HG03565 (cell line): Measurements from ENCODE around the gene PBX3.
"Not testable (repeated sequence)": the region's sequence is repeated elsewhere in the genome, so short reads cannot be mapped to it uniquely, and the experiment has no call there.

Experiments used
- ATAC-seq: cut with Tn5 transposase; IDR thresholded peaks from one replicate; pipeline ENCODE4 v1.9.1; 2021; ENCODE audit warnings: mild to moderate bottlenecking, moderate library complexity; ENCODE audit not compliant: unreplicated experiment

Gene PBX3

GRCh38 chr9:125774106-125774505, 26.9 kb downstream of the PBX3 start:
- no peak for ATAC-seq

- not testable (repeated sequence) for ATAC-seq
Measured at GRCh38 chr9:125776789-125777188, 29.6 kb downstream of the PBX3 start.

- not testable (repeated sequence) for ATAC-seq
Measured at GRCh38 chr9:125778538-125779219, 31.5 kb downstream of the PBX3 start.

- ATAC-seq, result not testable (repeated sequence)
Measured at GRCh38 chr9:125779220-125779565, 32.0 kb downstream of the PBX3 start.

DNA sequence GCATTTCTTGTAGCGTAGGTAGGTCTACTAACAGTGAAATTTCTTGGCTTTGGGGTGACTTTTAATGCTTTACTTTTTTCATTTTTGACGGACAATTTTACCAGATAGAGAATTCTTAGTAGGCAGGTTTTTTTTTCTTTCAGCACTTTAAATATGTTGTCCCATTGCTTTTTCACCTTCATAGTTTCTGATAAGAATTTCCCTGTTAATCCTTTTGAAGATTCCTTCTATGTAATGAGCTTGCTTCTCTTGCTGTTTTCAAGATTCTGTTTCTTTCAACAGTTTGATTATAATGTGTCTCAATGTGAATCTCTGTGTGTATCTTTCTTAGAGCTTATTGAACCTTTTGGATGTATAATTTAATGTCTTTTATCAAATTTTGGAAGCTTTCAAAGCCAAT, 35.5 kb downstream of the PBX3 start:
- no peak for ATAC-seq

DNA sequence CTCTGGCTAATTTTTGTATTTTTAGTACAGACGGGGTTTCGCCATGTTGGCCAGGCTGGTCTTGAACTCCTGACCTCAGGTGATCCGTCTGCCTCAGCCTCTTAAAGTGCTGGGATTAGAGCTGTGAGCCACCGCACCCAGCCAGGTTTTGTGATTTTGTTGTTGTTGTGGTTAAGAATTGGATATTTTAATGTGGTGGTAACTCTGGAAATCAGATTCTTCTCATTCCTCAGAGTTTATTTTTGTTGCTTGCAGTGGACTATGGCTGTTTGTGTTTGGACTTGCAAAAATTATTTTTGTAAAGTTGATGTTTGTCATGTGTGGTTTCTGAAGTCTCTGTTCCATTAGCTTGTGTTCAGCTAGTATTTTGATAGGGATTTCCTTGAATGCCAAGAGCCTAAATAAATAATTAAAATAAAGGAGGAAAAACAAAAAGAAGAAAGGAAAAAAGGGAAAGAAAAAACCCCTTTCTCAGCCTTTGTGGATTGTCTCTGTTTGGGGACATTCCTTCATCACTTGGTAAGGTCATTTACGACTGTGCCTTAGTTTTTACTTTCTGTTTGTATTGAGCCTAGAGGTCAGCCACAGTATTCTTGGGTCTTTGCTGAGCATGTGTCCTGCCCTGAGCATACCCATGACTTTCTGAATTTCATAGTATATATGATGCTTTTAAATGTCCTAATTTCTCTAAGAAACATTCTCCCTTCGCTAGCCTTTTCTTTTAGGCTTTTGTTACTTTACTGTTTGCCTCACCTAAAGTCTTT, 37.3 kb downstream of the PBX3 start:
- ATAC-seq, result no peak

GRCh38 chr9:125785248-125785751, 38.1 kb downstream of the PBX3 start:
- ATAC-seq, result no peak

GRCh38 chr9:125787715-125788114, 40.5 kb downstream of the PBX3 start:
- ATAC-seq, result no peak

DNA sequence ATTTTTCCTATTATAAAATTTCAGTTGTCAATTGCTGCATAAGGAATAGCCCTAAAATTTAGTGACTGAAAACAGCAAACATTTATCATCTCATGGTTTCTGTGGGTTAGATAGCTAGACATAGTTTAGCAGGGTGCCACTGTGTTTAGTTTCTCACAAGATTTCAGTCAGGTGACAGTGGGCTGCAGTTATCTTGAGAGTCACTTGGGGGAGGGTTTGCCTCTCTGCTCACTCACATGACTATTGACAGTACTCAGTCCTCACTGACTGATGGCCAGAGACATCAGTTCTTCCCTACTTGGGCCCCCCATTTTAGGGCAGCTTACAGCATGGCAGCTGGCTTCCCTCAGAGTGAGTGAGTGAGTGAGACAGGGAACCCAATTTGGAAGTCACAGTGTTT, 42.0 kb downstream of the PBX3 start:
- no peak for ATAC-seq

- ATAC-seq, result no peak
Measured at GRCh38 chr9:125794708-125795107, 47.5 kb downstream of the PBX3 start.

DNA sequence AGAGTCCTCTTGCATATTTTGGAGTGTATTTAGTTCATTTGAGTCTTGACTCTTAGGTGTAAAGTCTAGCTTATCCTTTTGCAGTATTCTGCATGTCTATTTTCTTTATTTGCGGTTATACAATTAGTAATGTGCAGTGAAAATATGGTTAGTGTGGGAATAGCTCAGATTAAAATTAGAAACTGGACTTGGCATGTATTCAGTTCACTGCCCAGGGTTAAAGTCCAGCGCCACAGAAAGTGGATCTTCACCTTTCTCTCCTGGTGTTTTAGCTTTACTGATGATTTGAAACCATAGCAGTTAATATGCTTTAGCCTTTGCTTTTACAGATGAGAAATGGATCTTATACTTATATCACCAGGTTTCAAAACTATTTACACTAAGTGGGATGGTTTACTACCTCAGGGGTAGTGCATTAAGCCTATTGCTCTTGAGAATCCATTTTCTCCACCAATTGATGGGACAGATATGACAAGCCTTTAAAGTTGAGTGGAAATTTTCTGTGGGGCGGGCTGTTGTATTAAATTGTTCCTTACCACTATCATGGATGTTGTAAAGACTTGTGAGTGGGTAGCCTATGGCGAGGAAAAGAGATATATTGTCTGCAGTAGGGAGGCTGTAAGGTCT, 48.9 kb downstream of the PBX3 start:
- no peak for ATAC-seq

- ATAC-seq, result no peak
Measured at GRCh38 chr9:125797930-125798329, 50.8 kb downstream of the PBX3 start.

GRCh38 chr9:125803526-125803925, 56.4 kb downstream of the PBX3 start:
- no peak for ATAC-seq

DNA sequence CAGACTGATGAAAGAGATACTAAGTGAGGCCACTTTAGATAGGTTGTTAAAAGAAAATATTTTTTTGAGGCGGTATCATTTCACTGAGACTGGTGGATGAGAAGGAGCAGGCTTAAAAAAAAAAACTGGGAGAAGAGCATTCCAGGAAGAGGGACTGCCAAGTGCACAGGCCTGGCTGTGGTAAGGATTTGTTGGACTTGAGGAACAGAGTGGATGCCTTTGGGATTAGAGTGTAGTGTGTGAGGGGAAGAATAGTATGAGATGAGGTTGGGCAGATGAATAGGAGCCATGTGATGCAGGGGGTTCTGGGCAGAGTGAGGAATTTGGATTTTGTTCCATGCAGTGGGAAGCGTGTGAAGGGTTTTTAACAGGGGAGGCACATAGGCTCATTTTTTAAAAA, 57.9 kb downstream of the PBX3 start:
- ATAC-seq, result no peak

GRCh38 chr9:125805586-125805985, 58.4 kb downstream of the PBX3 start:
- ATAC-seq, result no peak

GRCh38 chr9:125807079-125807478, 59.9 kb downstream of the PBX3 start:
- no peak for ATAC-seq

DNA sequence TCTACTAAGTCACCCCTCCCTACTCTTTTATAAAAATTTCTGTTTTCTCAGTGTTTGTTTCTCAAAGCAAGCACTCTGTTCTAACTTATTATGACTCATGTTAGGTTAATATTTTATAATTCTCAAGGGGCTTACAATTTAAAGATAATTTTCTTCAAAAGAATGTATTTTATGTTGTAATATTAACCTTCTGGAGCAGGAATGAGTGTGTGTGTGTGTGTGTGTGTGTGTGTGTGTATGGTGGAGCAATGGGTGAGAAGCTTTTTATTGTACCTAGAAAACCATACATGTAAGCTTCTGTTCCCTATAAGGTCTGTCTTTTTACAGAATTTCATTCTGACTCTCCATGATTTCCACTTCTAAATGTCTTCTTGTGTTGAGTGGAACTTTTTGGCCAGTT, 63.0 kb downstream of the PBX3 start:
- no peak for ATAC-seq

DNA sequence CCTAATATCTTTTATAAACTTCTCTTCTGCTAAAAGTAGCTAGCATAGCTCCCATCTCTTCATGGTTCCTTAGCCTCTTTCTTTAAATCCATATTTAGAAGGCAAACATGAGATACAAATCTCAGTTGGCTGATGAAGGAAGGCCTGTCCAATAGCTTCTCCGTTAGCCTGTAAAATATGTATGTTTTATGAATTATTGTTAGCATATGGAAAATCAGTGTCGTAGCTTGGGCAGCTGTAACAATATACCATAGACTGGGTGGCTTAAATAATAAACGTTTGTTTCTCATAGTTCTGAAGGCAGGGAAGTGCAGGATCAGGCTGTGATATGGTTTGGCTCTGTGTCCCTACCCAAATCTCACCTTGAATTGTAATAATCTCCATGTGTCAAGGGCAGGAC, 63.8 kb downstream of the PBX3 start:
- ATAC-seq, result no peak

- ATAC-seq, result no peak
Measured at GRCh38 chr9:125812403-125812802, 65.2 kb downstream of the PBX3 start.

DNA sequence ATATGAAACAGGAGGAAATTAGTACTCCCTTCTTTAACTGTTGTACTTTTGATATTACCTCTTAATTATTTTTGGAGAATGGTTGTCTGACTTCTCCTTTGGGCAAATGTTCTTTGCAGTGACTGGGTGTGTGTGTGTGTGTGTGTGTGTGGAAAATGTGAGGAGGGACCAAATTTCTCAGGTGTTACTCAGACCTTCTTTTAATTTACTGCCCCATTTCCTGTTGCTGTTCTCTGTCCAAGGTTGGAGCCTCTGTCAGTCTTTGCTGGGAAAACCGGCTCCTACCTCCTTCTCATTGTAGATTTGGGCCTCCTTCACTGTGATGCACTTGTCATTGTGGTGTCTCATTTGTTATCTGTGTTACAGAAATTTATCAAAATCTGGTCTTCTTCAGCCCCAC, 68.4 kb downstream of the PBX3 start:
- ATAC-seq, result no peak

DNA sequence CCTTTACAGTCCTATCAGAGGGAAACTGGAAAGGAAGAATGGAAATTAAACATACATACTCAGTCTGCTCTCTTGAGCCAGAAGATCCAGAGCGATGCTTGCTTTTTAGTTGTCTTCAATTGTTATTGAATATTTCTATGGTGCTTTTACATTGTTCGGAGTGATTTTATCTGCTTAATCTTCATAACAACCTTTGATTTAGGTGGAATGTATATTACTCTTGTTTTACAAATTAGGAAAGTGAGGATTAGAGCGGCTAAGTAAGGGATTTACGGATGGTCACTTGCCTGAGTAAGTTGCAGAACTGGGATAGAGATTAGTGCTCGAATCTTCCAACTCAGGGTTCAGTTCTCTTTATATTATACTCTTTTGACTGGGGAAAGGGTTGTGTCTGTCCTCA, 69.1 kb downstream of the PBX3 start:
- no peak for ATAC-seq
